GM12874 (cell line): Measurements from ENCODE around the gene MAP1LC3A.

Experiments
- CTCF ChIP-seq: IDR thresholded peaks from 2 replicates; pipeline ENCODE4 v1.5.1; 2011; ENCODE audit warnings: low read depth, mild to moderate bottlenecking, control low read depth, low read length, moderate library complexity; ENCODE audit not compliant: insufficient read depth

Gene MAP1LC3A

GRCh38 chr20:34585019-34585418 is 26.5 kb downstream of the MAP1LC3A start:
- TF ChIP-seq CTCF: no peak

GRCh38 chr20:34586488-34587163 is 28.1 kb downstream of the MAP1LC3A start:
- TF ChIP-seq CTCF: no peak

- no peak for TF ChIP-seq CTCF
Observed at GRCh38 chr20:34595377-34596184, 37.1 kb downstream of the MAP1LC3A start.

- TF ChIP-seq CTCF: no peak
Observed at GRCh38 chr20:34600892-34601653, 42.6 kb downstream of the MAP1LC3A start.

GRCh38 chr20:34604980-34605788 is 46.7 kb downstream of the MAP1LC3A start:
- no peak for TF ChIP-seq CTCF

GRCh38 chr20:34607066-34607465 is 48.5 kb downstream of the MAP1LC3A start:
- TF ChIP-seq CTCF: no peak
